GM10266 (cell line): Measurements from ENCODE around the gene GDAP2.

ENCODE experiments used
- DNase-seq: peaks from one replicate; pipeline ENCODE4 v3.0.0; 2012; ENCODE audit errors: extremely low spot score
- CTCF ChIP-seq: IDR thresholded peaks from 2 replicates; pipeline ENCODE4 v1.5.1; 2012; ENCODE audit warnings: mild to moderate bottlenecking, low read depth; ENCODE audit not compliant: control insufficient read depth, insufficient read depth; ENCODE audit errors: missing control alignments

The GDAP2 gene

GRCh38 chr1:117964290-117965038 is 35.0 kb upstream of the GDAP2 start:
- no peak for DNase-seq
- TF ChIP-seq CTCF: no peak

GRCh38 chr1:117959364-117959763 is 29.9 kb upstream of the GDAP2 start:
- no peak for DNase-seq
- no peak for TF ChIP-seq CTCF

GRCh38 chr1:117952386-117952785 is 23.0 kb upstream of the GDAP2 start:
- no peak for TF ChIP-seq CTCF
- no peak for DNase-seq

- no peak for DNase-seq
- TF ChIP-seq CTCF: no peak
Observed at GRCh38 chr1:117942293-117942692, 12.9 kb upstream of the GDAP2 start.

GRCh38 chr1:117933769-117934168 is 4.3 kb upstream of the GDAP2 start:
- TF ChIP-seq CTCF: no peak
- DNase-seq: no peak

- TF ChIP-seq CTCF: no peak
- no peak for DNase-seq
Observed at GRCh38 chr1:117932576-117932975, 3.2 kb upstream of the GDAP2 start.

- no peak for TF ChIP-seq CTCF
- no peak for DNase-seq
Observed at GRCh38 chr1:117930484-117930883, 1.1 kb upstream of the GDAP2 start.
